Trophoblast cell (in vitro differentiated cells and primary cell): ENCODE data around the gene PPHLN1.

ENCODE experiments used
- DNase-seq, 2 donors: peaks; one replicate each; pipeline ENCODE4 v3.0.0-alpha.2; 2016
- H2AFZ ChIP-seq: 2 replicates; pipeline ENCODE4 v1.6.1; 2013; ENCODE audit warnings: low read length, moderate library complexity, mild to moderate bottlenecking; ENCODE audit not compliant: insufficient read depth, poor library complexity
- H2AK5ac ChIP-seq: 2 replicates; pipeline ENCODE4 v1.6.1; 2013; ENCODE audit warnings: mild to moderate bottlenecking, low read length
- H2BK120ac ChIP-seq: 2 replicates; pipeline ENCODE4 v1.6.1; 2013; ENCODE audit warnings: low read length, mild to moderate bottlenecking, moderate library complexity; ENCODE audit not compliant: insufficient read depth, poor library complexity
- H2BK12ac ChIP-seq: 2 replicates; pipeline ENCODE4 v1.6.1; 2013; ENCODE audit warnings: mild to moderate bottlenecking, low read length, moderate library complexity
- H2BK5ac ChIP-seq: 2 replicates; pipeline ENCODE4 v1.6.1; 2013; ENCODE audit warnings: low read length, low read depth, moderate library complexity, mild to moderate bottlenecking; ENCODE audit not compliant: poor library complexity
- H3K14ac ChIP-seq: 2 replicates; pipeline ENCODE4 v1.6.1; 2013; ENCODE audit warnings: mild to moderate bottlenecking, low read length
- H3K18ac ChIP-seq: 2 replicates; pipeline ENCODE4 v1.6.1; 2013; ENCODE audit warnings: mild to moderate bottlenecking, low read length
- H3K23ac ChIP-seq: 2 replicates; pipeline ENCODE4 v1.6.1; 2013; ENCODE audit warnings: low read length
- H3K27ac ChIP-seq: 2 replicates; pipeline ENCODE4 v1.5.1; 2013; ENCODE audit warnings: low read depth, mild to moderate bottlenecking, inconsistent platforms, low read length, moderate library complexity
- H3K27me3 ChIP-seq: 2 replicates; pipeline ENCODE4 v1.6.1; 2013; ENCODE audit warnings: inconsistent platforms, mild to moderate bottlenecking, low read length, moderate library complexity; ENCODE audit not compliant: insufficient read depth
- H3K36me3 ChIP-seq, 2 experiments: 1 replicate in 1 of 2; 2 replicates in 1 of 2; pipeline ENCODE4 v1.6.1; 2013; ENCODE audit warnings: low read length in 2 of 2, mild to moderate bottlenecking in 2 of 2, moderate library complexity in 1 of 2; ENCODE audit not compliant: insufficient read depth in 2 of 2, control insufficient read depth in 1 of 2
- H3K4ac ChIP-seq: 2 replicates; pipeline ENCODE4 v1.6.1; 2013; ENCODE audit warnings: low read depth, mild to moderate bottlenecking, low read length, moderate library complexity
- H3K4me1 ChIP-seq, 2 experiments: 1 replicate in 1 of 2; 2 replicates in 1 of 2; pipeline ENCODE4 v1.6.1; 2013; ENCODE audit warnings: low read length in 2 of 2, mild to moderate bottlenecking in 2 of 2, moderate library complexity in 1 of 2; ENCODE audit not compliant: insufficient read depth in 2 of 2, control insufficient read depth in 1 of 2
- H3K4me2 ChIP-seq: 2 replicates; pipeline ENCODE4 v1.6.1; 2013; ENCODE audit warnings: inconsistent platforms, mild to moderate bottlenecking, low read length, moderate library complexity
- H3K4me3 ChIP-seq: 2 replicates; pipeline ENCODE4 v1.5.1; 2013; ENCODE audit warnings: mild to moderate bottlenecking, low read depth, low read length, inconsistent platforms
- H3K79me1 ChIP-seq: one replicate; pipeline ENCODE4 v1.6.1; 2013; ENCODE audit warnings: low read length
- H3K79me2 ChIP-seq: 2 replicates; pipeline ENCODE4 v1.6.1; 2013; ENCODE audit warnings: low read length, mild to moderate bottlenecking; ENCODE audit not compliant: control insufficient read depth, insufficient read depth, poor library complexity
- H3K9ac ChIP-seq: 2 replicates; pipeline ENCODE4 v1.6.1; 2013; ENCODE audit warnings: mild to moderate bottlenecking, low read length
- H3K9me3 ChIP-seq: 2 replicates; pipeline ENCODE4 v1.6.1; 2013; ENCODE audit warnings: low read depth, mild to moderate bottlenecking, control low read depth, inconsistent platforms, low read length; ENCODE audit not compliant: insufficient read depth
- H4K12ac ChIP-seq: 2 replicates; pipeline ENCODE4 v1.6.1; 2013; ENCODE audit warnings: low read depth, mild to moderate bottlenecking, low read length, moderate library complexity
- H4K8ac ChIP-seq: 2 replicates; pipeline ENCODE4 v1.6.1; 2013; ENCODE audit warnings: low read depth, mild to moderate bottlenecking, low read length, moderate library complexity
- H4K91ac ChIP-seq: one replicate; pipeline ENCODE4 v1.6.1; 2013; ENCODE audit warnings: low read depth, mild to moderate bottlenecking, low read length, moderate library complexity
- WGBS: extraction: QIAGEN DNeasy Blood & Tissue Kit; methylation state at CpG from one replicate; pipeline ENCODE4 v1.1.7; 2013; ENCODE audit warnings: missing lambda C conversion rate; ENCODE audit not compliant: insufficient read length, insufficient coverage; ENCODE audit errors: extremely low coverage; 5-methylcytosine and 5-hydroxymethylcytosine counted together

The PPHLN1 gene

GRCh38 chr12:42362647-42363260, 36.8 kb downstream of the PPHLN1 start:
- DNase-seq: no peak
- H2AK5ac ChIP-seq: no peak overlapping the region
- no peak overlapping the region for H2AFZ ChIP-seq
- H4K8ac ChIP-seq: no peak overlapping the region
- no peaks in the 10 kb centered on the region for H3K27me3 ChIP-seq
- no peak overlapping the region for H3K18ac ChIP-seq
- H2BK12ac ChIP-seq: no peak overlapping the region
- no peak overlapping the region for H3K4me3 ChIP-seq
- no peak overlapping the region for H3K9ac ChIP-seq
- no peaks in the 10 kb centered on the region for H3K79me2 ChIP-seq
- no peak overlapping the region for H4K12ac ChIP-seq
- H3K27ac ChIP-seq: no peak overlapping the region
- no peaks in the 10 kb centered on the region for H3K4me1 ChIP-seq
- no peak overlapping the region for H3K23ac ChIP-seq
- peak overlapping the region; percentile 21 for H3K4ac ChIP-seq
- H3K36me3 ChIP-seq: no peaks in the 10 kb centered on the region
- no peak overlapping the region for H3K14ac ChIP-seq
- H2BK5ac ChIP-seq: no peak overlapping the region
- H2BK120ac ChIP-seq: no peak overlapping the region
- H3K4me2 ChIP-seq: no peak overlapping the region
- no peaks in the 10 kb centered on the region for H3K79me1 ChIP-seq
- H3K9me3 ChIP-seq: no peaks in the 10 kb centered on the region
- no peak overlapping the region for H4K91ac ChIP-seq

- H2BK12ac ChIP-seq: no peak overlapping the region
- no peaks in the 10 kb centered on the region for H3K36me3 ChIP-seq
- H3K4me3 ChIP-seq: no peak overlapping the region
- no peak overlapping the region for H4K12ac ChIP-seq
- no peak overlapping the region for H3K14ac ChIP-seq
- no peak overlapping the region for H2BK120ac ChIP-seq
- no peaks in the 10 kb centered on the region for H3K9me3 ChIP-seq
- H3K4ac ChIP-seq: no peak overlapping the region
- H3K27me3 ChIP-seq: no peaks in the 10 kb centered on the region
- H3K9ac ChIP-seq: no peak overlapping the region
- H3K18ac ChIP-seq: no peak overlapping the region
- H2AK5ac ChIP-seq: no peak overlapping the region
- no peaks in the 10 kb centered on the region for H3K4me1 ChIP-seq
- peak; percentile 15 to 22 for DNase-seq
- H4K91ac ChIP-seq: no peak overlapping the region
- no peaks in the 10 kb centered on the region for H3K79me1 ChIP-seq
- H2BK5ac ChIP-seq: no peak overlapping the region
- H3K4me2 ChIP-seq: no peak overlapping the region
- no CpG with 5 or more reads among the region's 9 CpGs for WGBS
- no peak overlapping the region for H3K23ac ChIP-seq
- no peak overlapping the region for H4K8ac ChIP-seq
- H2AFZ ChIP-seq: no peak overlapping the region
- no peak overlapping the region for H3K27ac ChIP-seq
- H3K79me2 ChIP-seq: no peaks in the 10 kb centered on the region
Observed at GRCh38 chr12:42364692-42365091, 38.7 kb downstream of the PPHLN1 start.

GRCh38 chr12:42365486-42365885, 39.5 kb downstream of the PPHLN1 start:
- Histone ChIP-seq H2BK5ac (no peak overlapping the region), H3K23ac (no peak overlapping the region), H3K4me3 (no peak overlapping the region), H3K9me3 (no peaks in the 10 kb centered on the region), H3K14ac (no peak overlapping the region), H3K79me1 (no peaks in the 10 kb centered on the region), H2AK5ac (no peak overlapping the region), H3K27me3 (no peaks in the 10 kb centered on the region), H4K8ac (no peak overlapping the region), H4K12ac (no peak overlapping the region), H2BK120ac (no peak overlapping the region), H3K79me2 (no peaks in the 10 kb centered on the region), H3K36me3 (no peaks in the 10 kb centered on the region), H3K27ac (no peak overlapping the region), H3K4ac (no peak overlapping the region), H4K91ac (no peak overlapping the region), H3K9ac (no peak overlapping the region), H3K4me1 (no peaks in the 10 kb centered on the region), H3K4me2 (no peak overlapping the region), H3K18ac (no peak overlapping the region), H2BK12ac (no peak overlapping the region), H2AFZ (no peak overlapping the region)
- no peak for DNase-seq
- no CpG with 5 or more reads among the region's 5 CpGs for WGBS

DNA sequence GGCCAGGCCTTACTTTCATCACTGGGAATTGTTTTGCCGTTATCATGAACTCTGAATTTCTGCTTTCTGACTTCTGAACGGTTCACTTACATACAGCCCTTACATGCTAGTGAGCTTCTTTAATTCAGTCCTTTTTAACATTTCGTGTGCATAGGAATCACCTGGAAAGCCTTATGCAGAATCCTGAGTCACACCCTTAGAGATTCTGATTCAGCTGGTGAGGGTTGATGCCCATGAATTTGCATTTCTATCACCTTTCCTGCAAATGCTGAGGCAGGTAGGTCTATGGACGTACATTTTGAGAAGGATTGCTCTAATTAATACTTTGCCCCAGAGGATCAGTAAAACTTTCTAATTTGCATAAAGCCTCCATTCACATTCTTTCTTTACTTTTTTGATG, 44.0 kb downstream of the PPHLN1 start:
- no peak overlapping the region for H4K91ac ChIP-seq
- no peaks in the 10 kb centered on the region for H3K79me2 ChIP-seq
- H3K27me3 ChIP-seq: no peaks in the 10 kb centered on the region
- no peak overlapping the region for H3K23ac ChIP-seq
- H2BK5ac ChIP-seq: no peak overlapping the region
- no CpG with 5 or more reads among the region's 4 CpGs for WGBS
- no peak overlapping the region for H3K18ac ChIP-seq
- no peak overlapping the region for H2AK5ac ChIP-seq
- no peaks in the 10 kb centered on the region for H3K36me3 ChIP-seq
- no peaks in the 10 kb centered on the region for H3K9me3 ChIP-seq
- no peaks in the 10 kb centered on the region for H3K79me1 ChIP-seq
- H3K27ac ChIP-seq: no peak overlapping the region
- H3K4me3 ChIP-seq: no peak overlapping the region
- H2BK12ac ChIP-seq: no peak overlapping the region
- H3K14ac ChIP-seq: no peak overlapping the region
- DNase-seq: no peak
- H3K4me1 ChIP-seq: no peaks in the 10 kb centered on the region
- no peak overlapping the region for H3K4ac ChIP-seq
- H2BK120ac ChIP-seq: no peak overlapping the region
- no peak overlapping the region for H4K8ac ChIP-seq
- H4K12ac ChIP-seq: no peak overlapping the region
- no peak overlapping the region for H3K9ac ChIP-seq
- H2AFZ ChIP-seq: no peak overlapping the region
- H3K4me2 ChIP-seq: no peak overlapping the region
